SH-SY5Y (cell line): ENCODE results near the gene CHRNB1.

ENCODE experiments used
- GATA2 ChIP-seq: IDR thresholded peaks from 2 replicates; pipeline ENCODE4 v1.6.1; 2011; ENCODE audit warnings: mild to moderate bottlenecking, low read depth, low read length
- GATA3 ChIP-seq: IDR thresholded peaks from 2 replicates; pipeline ENCODE4 v1.6.1; 2011; ENCODE audit warnings: low read depth, mild to moderate bottlenecking, low read length, moderate library complexity

GRCh38 chr17:7501729-7502128, 56.9 kb downstream of the CHRNB1 start:
- TF ChIP-seq GATA2 (no peak), GATA3 (no peak)
